ENCODE data around the gene MGA.

DNA sequence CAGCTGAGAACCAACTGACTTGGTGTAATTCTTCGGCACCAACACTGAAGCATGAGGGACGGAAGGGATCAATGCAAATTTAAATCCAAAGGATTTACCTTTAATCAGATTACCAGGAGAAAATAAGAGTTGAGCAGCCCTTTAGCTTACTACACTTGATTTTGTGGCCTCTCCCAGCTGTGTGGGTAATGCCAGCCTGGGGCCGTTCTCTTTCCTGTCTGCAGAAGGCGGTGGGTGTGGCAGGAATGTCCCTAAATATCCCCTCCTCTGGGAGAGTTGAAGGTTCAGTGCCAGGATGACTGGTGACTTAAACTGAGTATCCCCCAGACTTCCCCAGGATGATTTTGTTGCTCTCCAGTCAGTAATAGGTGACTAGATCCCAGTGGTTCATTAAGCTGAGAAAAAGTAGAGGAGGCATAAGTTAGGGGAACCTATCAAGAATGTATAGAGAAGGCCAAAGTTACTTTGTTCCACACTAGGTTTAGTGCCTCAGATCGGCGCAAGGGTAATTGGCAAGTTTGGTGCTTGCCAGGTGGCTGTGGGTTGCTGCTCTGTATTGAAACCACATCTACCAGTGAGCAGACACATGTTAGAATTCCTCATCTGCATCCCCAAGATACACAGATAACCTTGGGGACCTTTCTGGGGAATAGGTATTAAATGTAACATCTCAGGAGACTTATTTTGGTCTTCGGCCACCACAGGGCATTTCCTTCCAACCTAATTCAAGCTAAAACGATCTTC, 137.2 kb downstream of the MGA start:
- no peak for TF ChIP-seq POLR2AphosphoS5 (IDR thresholded peaks at IDR 0.05)
- TF ChIP-seq, protein P1, sequence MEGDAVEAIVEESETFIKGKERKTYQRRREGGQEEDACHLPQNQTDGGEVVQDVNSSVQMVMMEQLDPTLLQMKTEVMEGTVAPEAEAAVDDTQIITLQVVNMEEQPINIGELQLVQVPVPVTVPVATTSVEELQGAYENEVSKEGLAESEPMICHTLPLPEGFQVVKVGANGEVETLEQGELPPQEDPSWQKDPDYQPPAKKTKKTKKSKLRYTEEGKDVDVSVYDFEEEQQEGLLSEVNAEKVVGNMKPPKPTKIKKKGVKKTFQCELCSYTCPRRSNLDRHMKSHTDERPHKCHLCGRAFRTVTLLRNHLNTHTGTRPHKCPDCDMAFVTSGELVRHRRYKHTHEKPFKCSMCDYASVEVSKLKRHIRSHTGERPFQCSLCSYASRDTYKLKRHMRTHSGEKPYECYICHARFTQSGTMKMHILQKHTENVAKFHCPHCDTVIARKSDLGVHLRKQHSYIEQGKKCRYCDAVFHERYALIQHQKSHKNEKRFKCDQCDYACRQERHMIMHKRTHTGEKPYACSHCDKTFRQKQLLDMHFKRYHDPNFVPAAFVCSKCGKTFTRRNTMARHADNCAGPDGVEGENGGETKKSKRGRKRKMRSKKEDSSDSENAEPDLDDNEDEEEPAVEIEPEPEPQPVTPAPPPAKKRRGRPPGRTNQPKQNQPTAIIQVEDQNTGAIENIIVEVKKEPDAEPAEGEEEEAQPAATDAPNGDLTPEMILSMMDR (IDR thresholded peaks at IDR 0.05) = no peak
- TF ChIP-seq EP300 (IDR thresholded peaks at IDR 0.05) = no peak

Measured in upper lobe of left lung (tissue), 4 donors.